ENCODE data around the gene PATE2. TPM values are rescaled to one million over a fixed set of nuclear protein-coding genes. Genes with fewer than 3 reads are reported as not detected.

PATE2 gene
- total and polyA plus RNA-seq, 2 of the 4 experiments (the other 2 are of a cell fraction): not detected

DNA sequence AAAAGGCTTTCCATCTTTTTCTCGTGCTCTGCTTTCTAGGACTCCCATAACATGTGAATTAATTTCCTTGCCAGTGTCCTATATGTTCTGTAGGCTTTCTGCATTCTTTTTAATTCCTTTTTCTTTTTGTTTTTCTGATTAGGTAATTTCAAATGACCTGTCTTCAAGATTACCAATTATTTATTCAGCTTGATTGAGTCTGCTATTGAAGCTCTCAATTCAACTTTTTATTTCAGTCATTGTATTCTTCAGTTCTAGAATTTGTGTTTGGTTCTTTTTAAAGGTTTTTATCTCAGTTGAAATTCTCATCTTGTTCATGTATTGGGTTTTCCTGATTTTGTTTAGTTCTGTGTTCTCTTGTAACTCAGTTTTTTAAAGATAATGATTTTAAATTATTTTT, 23.8 kb upstream of the PATE2 start:
- intact Hi-C loops (cut with micrococcal nuclease): no loop called here
- Histone ChIP-seq H3K4ac (ENCODE audit: low read depth, low read length) (no peak overlapping the region), H2AK9ac (replicated peaks; ENCODE audit: low read depth, low read length, poor library complexity) (no peak overlapping the region), H2AK5ac (ENCODE audit: low read depth, low read length) (no peak overlapping the region), H2BK15ac (ENCODE audit: low read depth, low read length) (no peak overlapping the region), H3K4me3 (ENCODE audit: insufficient read depth, low read depth, low read length) (no peak overlapping the region), H2BK120ac (ENCODE audit: low read depth, low read length) (no peak overlapping the region), H2BK20ac (ENCODE audit: low read depth, low read length) (no peak overlapping the region), H3K23ac (ENCODE audit: low read depth, low read length) (no peak overlapping the region), H3K79me1 (ENCODE audit: low read depth in 1 of 2, low read length in 2 of 2) (no peaks in the 10 kb centered on the region), H3K14ac (replicated peaks; ENCODE audit: low read depth, low read length) (no peak overlapping the region), H3K18ac (ENCODE audit: low read depth, low read length) (no peak overlapping the region), H3K27me3 (ENCODE audit: control insufficient read depth, insufficient read depth, low read length) (no peaks in the 10 kb centered on the region), H2AFZ (replicated peaks; ENCODE audit: low read length, poor library complexity) (no peak overlapping the region), H3K4me2 (ENCODE audit: low read depth, low read length) (no peak overlapping the region), H2BK5ac (ENCODE audit: low read depth, low read length, poor library complexity, severe bottlenecking) (no peak overlapping the region), H4K91ac (ENCODE audit: insufficient read depth, low read depth, low read length) (no peak overlapping the region), H3K9me1 (ENCODE audit: insufficient read depth, low read length) (no peaks in the 10 kb centered on the region), H4K8ac (ENCODE audit: low read depth in 2 of 2, low read length in 2 of 2) (no peak overlapping the region), H3K9ac (ENCODE audit: low read depth, low read length) (no peak overlapping the region), H3K56ac (ENCODE audit: extremely low read depth, insufficient read depth, low read length) (no peak overlapping the region), H3K27ac (ENCODE audit: insufficient read depth, low read length) (no peak overlapping the region), H3K9me3 (ENCODE audit: control insufficient read depth, insufficient read depth, low read length) (peaks cover 2% of the 10 kb centered on the region), H3K36me3 (ENCODE audit: control insufficient read depth, insufficient read depth, low read length) (no peaks in the 10 kb centered on the region), H4K5ac (ENCODE audit: low read depth, low read length) (no peak overlapping the region), H3K4me1 (ENCODE audit: control insufficient read depth, insufficient read depth, low read length) (no peaks in the 10 kb centered on the region), H4K20me1 (ENCODE audit: insufficient read depth, low read length) (no peaks in the 10 kb centered on the region)
- no CpG with 5 or more reads among the region's 1 CpG for WGBS, 2 experiments (ENCODE audit: extremely low coverage in 2 of 2, insufficient read length in 1 of 2)
- ATAC-seq (ENCODE audit: low read depth) (no peak), DNase-seq (no peak)
- POLR2A ChIA-PET (ENCODE audit: unreplicated experiment): no interaction called here
- TF ChIP-seq NFE2L2 (IDR thresholded peaks at IDR 0.05; ENCODE audit: low read depth, low read length): no peak
- TF ChIP-seq, protein P1, sequence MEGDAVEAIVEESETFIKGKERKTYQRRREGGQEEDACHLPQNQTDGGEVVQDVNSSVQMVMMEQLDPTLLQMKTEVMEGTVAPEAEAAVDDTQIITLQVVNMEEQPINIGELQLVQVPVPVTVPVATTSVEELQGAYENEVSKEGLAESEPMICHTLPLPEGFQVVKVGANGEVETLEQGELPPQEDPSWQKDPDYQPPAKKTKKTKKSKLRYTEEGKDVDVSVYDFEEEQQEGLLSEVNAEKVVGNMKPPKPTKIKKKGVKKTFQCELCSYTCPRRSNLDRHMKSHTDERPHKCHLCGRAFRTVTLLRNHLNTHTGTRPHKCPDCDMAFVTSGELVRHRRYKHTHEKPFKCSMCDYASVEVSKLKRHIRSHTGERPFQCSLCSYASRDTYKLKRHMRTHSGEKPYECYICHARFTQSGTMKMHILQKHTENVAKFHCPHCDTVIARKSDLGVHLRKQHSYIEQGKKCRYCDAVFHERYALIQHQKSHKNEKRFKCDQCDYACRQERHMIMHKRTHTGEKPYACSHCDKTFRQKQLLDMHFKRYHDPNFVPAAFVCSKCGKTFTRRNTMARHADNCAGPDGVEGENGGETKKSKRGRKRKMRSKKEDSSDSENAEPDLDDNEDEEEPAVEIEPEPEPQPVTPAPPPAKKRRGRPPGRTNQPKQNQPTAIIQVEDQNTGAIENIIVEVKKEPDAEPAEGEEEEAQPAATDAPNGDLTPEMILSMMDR (conservative IDR thresholded peaks at IDR 0.05; ENCODE audit: low read depth, low read length): no peak
- TF ChIP-seq RAD21 (IDR thresholded peaks at IDR 0.05; ENCODE audit: low read length): no peak
- no peak for TF ChIP-seq RCOR1 (IDR thresholded peaks at IDR 0.05; ENCODE audit: insufficient replicate concordance, low read length)
- TF ChIP-seq USF2 (IDR thresholded peaks at IDR 0.05; ENCODE audit: low read depth, low read length): no peak
- TF ChIP-seq RFX5 (IDR thresholded peaks at IDR 0.05; ENCODE audit: low read depth, low read length): no peak
- TF ChIP-seq MAFK (IDR thresholded peaks at IDR 0.05; ENCODE audit: low read depth, low read length): no peak
- BruUV-seq (replicated peaks): no TSS peak
- CTCF ChIA-PET: no interaction called here
- in situ Hi-C loops (cut with MboI; ENCODE audit: low sequenced_read_pairs): no loop called here
- dilution Hi-C loops (cut with HindIII; ENCODE audit: low sequenced_read_pairs, unreplicated experiment): no loop called here
